H1 (cell line): Measurements from ENCODE around the gene CBLB. TPM values are rescaled to one million over a fixed set of nuclear protein-coding genes. Genes with fewer than 3 reads are reported as not detected.

Experiments used
- CTCF ChIA-PET: fragments of 300-600 bp; sonication (Branson Sonifier 250); formaldehyde crosslinking; loops from one replicate; lab custom pipeline; 2021; ENCODE audit not compliant: partially characterized antibody; lab: Charles Lee
- POLR2A ChIA-PET: fragments of 300-600 bp; sonication (Branson Sonifier 250); formaldehyde crosslinking; loops from one replicate; lab custom pipeline; 2021; ENCODE audit warnings: inconsistent platforms; ENCODE audit not compliant: partially characterized antibody; lab: Charles Lee
- DNase-seq, 2 experiments: peaks; one replicate each; pipeline versions ENCODE4 v3.0.0 to v3.0.0-alpha.2; 2010 to 2022; ENCODE audit warnings: low spot score in 2 of 2, low read depth in 1 of 2, mixed read lengths in 1 of 2
- FAIRE-seq: peaks from 2 replicates; lab custom pipeline; 2011; peaks lifted over from hg19 to GRCh38; lab: Jason Lieb, UNC
- H2AFZ ChIP-seq: 2 replicates; pipeline ENCODE4 v1.8.1; 2012; ENCODE audit warnings: low read length, inconsistent platforms
- H2AK5ac ChIP-seq: 2 replicates; pipeline ENCODE4 v1.6.1; 2013; ENCODE audit warnings: low read depth, low read length
- H2BK120ac ChIP-seq: replicated peaks from 2 replicates; pipeline ENCODE3; 2013; ENCODE audit warnings: low read depth, low read length, inconsistent platforms
- H2BK12ac ChIP-seq: 2 replicates; pipeline ENCODE4 v1.6.1; 2013; ENCODE audit warnings: low read depth, low read length
- H2BK15ac ChIP-seq: 2 replicates; pipeline ENCODE4 v1.6.1; 2013; ENCODE audit warnings: low read length
- H2BK20ac ChIP-seq: 2 replicates; pipeline ENCODE4 v1.6.1; 2013; ENCODE audit warnings: low read length
- H2BK5ac ChIP-seq: 2 replicates; pipeline ENCODE4 v1.6.1; 2013; ENCODE audit warnings: low read depth, low read length
- H3K14ac ChIP-seq: 2 replicates; pipeline ENCODE4 v1.6.1; 2013; ENCODE audit warnings: inconsistent platforms; ENCODE audit not compliant: insufficient read length
- H3K18ac ChIP-seq: 2 replicates; pipeline ENCODE4 v1.6.1; 2013; ENCODE audit warnings: low read length; ENCODE audit errors: extremely low read depth
- H3K23ac ChIP-seq: 2 replicates; pipeline ENCODE4 v1.6.1; 2013; ENCODE audit warnings: inconsistent platforms; ENCODE audit not compliant: insufficient read length
- H3K23me2 ChIP-seq: 2 replicates; pipeline ENCODE4 v1.6.1; 2013; ENCODE audit warnings: low read depth, low read length
- H3K27ac ChIP-seq: 2 replicates; pipeline ENCODE4 v1.6.1; 2011; ENCODE audit warnings: low read depth, low read length, inconsistent platforms
- H3K27me3 ChIP-seq, 4 experiments: replicated peaks in 1 of 4; 1 replicate in 1 of 4; 2 replicates in 3 of 4; pipeline versions ENCODE4 v1.6.1 to v1.8.1; 2011 to 2013; ENCODE audit warnings: low read length in 3 of 4, mild to moderate bottlenecking in 3 of 4, inconsistent platforms in 2 of 4, mixed read lengths in 2 of 4, moderate library complexity in 1 of 4; ENCODE audit not compliant: control insufficient read depth in 3 of 4, insufficient read depth in 3 of 4; ENCODE audit errors: extremely low read depth in 1 of 4
- H3K36me3 ChIP-seq, 4 experiments: 2 replicates each; pipeline versions ENCODE4 v1.6.1 to v1.8.1; 2011 to 2013; ENCODE audit warnings: mild to moderate bottlenecking in 4 of 4, low read length in 3 of 4, moderate library complexity in 2 of 4, control low read depth in 1 of 4, inconsistent platforms in 1 of 4; ENCODE audit not compliant: insufficient read depth in 4 of 4, control insufficient read depth in 2 of 4
- H3K4ac ChIP-seq: replicated peaks from 2 replicates; pipeline ENCODE3; 2013; ENCODE audit warnings: low read length, low read depth, mixed read lengths, inconsistent platforms; ENCODE audit not compliant: insufficient read length
- H3K4me1 ChIP-seq, 4 experiments: replicated peaks in 1 of 4; 1 replicate in 1 of 4; 2 replicates in 3 of 4; pipeline versions ENCODE4 v1.6.1 to v1.8.1; 2011 to 2013; ENCODE audit warnings: low read length in 3 of 4, inconsistent platforms in 2 of 4, mixed read lengths in 1 of 4; ENCODE audit not compliant: insufficient read depth in 4 of 4, control insufficient read depth in 3 of 4
- H3K4me2 ChIP-seq, 2 experiments: 2 replicates each; pipeline versions ENCODE4 v1.6.1 to v1.8.1; 2011 to 2013; ENCODE audit warnings: low read depth in 2 of 2, low read length in 2 of 2, control low read depth in 1 of 2, inconsistent platforms in 1 of 2, mild to moderate bottlenecking in 1 of 2; ENCODE audit not compliant: insufficient read depth in 1 of 2
- H3K4me3 ChIP-seq, 4 experiments: fragments of 200-600, 300-600 bp in 1 of 4; sonication (generic), shearing (Covaris generic), sonication (Bioruptor Twin) in 1 of 4; 2 replicates each; pipeline versions ENCODE4 v1.5.1 to v1.8.1; 2011 to 2016; ENCODE audit warnings: low read length in 4 of 4, low read depth in 3 of 4, control low read depth in 2 of 4, inconsistent platforms in 2 of 4, mild to moderate bottlenecking in 2 of 4, mixed read lengths in 1 of 4, moderate library complexity in 1 of 4; ENCODE audit not compliant: insufficient read depth in 2 of 4; ENCODE audit errors: extremely low read depth in 1 of 4
- H3K56ac ChIP-seq: replicated peaks from 2 replicates; pipeline ENCODE3; 2013; ENCODE audit warnings: low read depth, mild to moderate bottlenecking, mixed read lengths, low read length, inconsistent platforms; ENCODE audit not compliant: insufficient read length
- H3K79me1 ChIP-seq: 2 replicates; pipeline ENCODE4 v1.6.1; 2013; ENCODE audit warnings: low read depth, low read length, control low read depth
- H3K79me2 ChIP-seq, 2 experiments: 2 replicates each; pipeline versions ENCODE4 v1.6.1 to v1.8.1; 2012 to 2013; ENCODE audit warnings: low read length in 2 of 2, mild to moderate bottlenecking in 2 of 2, inconsistent platforms in 1 of 2; ENCODE audit not compliant: insufficient read depth in 2 of 2, control insufficient read depth in 1 of 2
- H3K9ac ChIP-seq, 4 experiments: replicated peaks in 1 of 4; 1 replicate in 1 of 4; 2 replicates in 3 of 4; pipeline versions ENCODE4 v1.6.1 to v1.8.1; 2011 to 2013; ENCODE audit warnings: low read depth in 3 of 4, low read length in 3 of 4, control low read depth in 2 of 4, mild to moderate bottlenecking in 2 of 4, moderate library complexity in 2 of 4, inconsistent platforms in 1 of 4; ENCODE audit errors: extremely low read depth in 1 of 4
- H3K9me3 ChIP-seq, 2 experiments: 2 replicates each; pipeline versions ENCODE4 v1.6.1 to v1.8.1; 2012 to 2013; ENCODE audit warnings: mild to moderate bottlenecking in 2 of 2, moderate library complexity in 2 of 2, control low read depth in 1 of 2, inconsistent platforms in 1 of 2, low read depth in 1 of 2, low read length in 1 of 2, mixed read lengths in 1 of 2; ENCODE audit not compliant: insufficient read depth in 2 of 2
- H4K20me1 ChIP-seq, 2 experiments: replicated peaks in 1 of 2; 2 replicates each; pipeline versions ENCODE3 to v1.8.1; 2011 to 2013; ENCODE audit warnings: inconsistent platforms in 2 of 2, low read length in 2 of 2, mild to moderate bottlenecking in 1 of 2; ENCODE audit not compliant: insufficient read depth in 2 of 2, control insufficient read depth in 1 of 2
- H4K5ac ChIP-seq: 2 replicates; pipeline ENCODE4 v1.6.1; 2013; ENCODE audit warnings: low read length, low read depth, mixed read lengths, inconsistent platforms; ENCODE audit not compliant: insufficient read length
- H4K8ac ChIP-seq: 2 replicates; pipeline ENCODE4 v1.8.0; 2013; ENCODE audit warnings: mild to moderate bottlenecking, moderate library complexity, low read length, inconsistent platforms; ENCODE audit not compliant: insufficient read depth; ENCODE audit errors: extremely low read depth
- H4K91ac ChIP-seq: replicated peaks from 2 replicates; pipeline ENCODE3; 2013; ENCODE audit warnings: low read length, mixed read lengths, inconsistent platforms; ENCODE audit not compliant: insufficient read length
- CEBPB ChIP-seq: IDR thresholded peaks from 2 replicates; pipeline ENCODE4 v1.6.1; 2012; ENCODE audit warnings: low read depth, low read length
- SIRT6 ChIP-seq: IDR thresholded peaks from one replicate; pipeline ENCODE4 v1.7.1; 2012; ENCODE audit warnings: low read length, inconsistent platforms
- WGBS, 2 experiments: shearing (Covaris generic) in 1 of 2; methylation state at CpG; one replicate each; pipeline versions ENCODE4 v1.1.6 to v1.1.7; 2013 to 2015; ENCODE audit warnings: low lambda C conversion rate in 2 of 2, mixed read lengths in 2 of 2, inconsistent platforms in 1 of 2, low coverage in 1 of 2, missing lambda C conversion rate in 1 of 2; ENCODE audit not compliant: insufficient replicate concordance in 2 of 2, insufficient coverage in 1 of 2, insufficient read length in 1 of 2; ENCODE audit errors: extremely low coverage in 1 of 2, missing lambda C conversion rate in 1 of 2; 5-methylcytosine and 5-hydroxymethylcytosine counted together
- polyA plus RNA-seq, 7 experiments: library from polyadenylated mRNA; depleted of rRNA in 3 of 7; stranded (reverse) in 5 of 7; unstranded in 2 of 7; fragments of >200 nt in 5 of 7; fragments of 200-250 nt in 2 of 7; gene quantifications; 1 replicate in 5 of 7; 2 replicates in 1 of 7; 4 replicates in 1 of 7; pipeline versions ENCODE4 v1.2.1 to v1.2.3, GENCODE V29; 2011 to 2013; ENCODE audit warnings: missing spikeins in 2 of 7, mixed read lengths in 2 of 7
- total RNA-seq: library from RNA; stranded (reverse); fragmentation: NEBNext Ultra II Directional; extraction: Animal tissue kit (Norgen Biotek cat#: 25700); gene quantifications from 2 replicates; pipeline ENCODE4 v1.2.1, GENCODE V29; 2021

Gene CBLB
- total and polyA plus RNA-seq, 2 of the 8 experiments (the other 6 are each of a cell fraction or from before 2014, with no cell fraction given) = 14.5 to 26.0 TPM

DNA sequence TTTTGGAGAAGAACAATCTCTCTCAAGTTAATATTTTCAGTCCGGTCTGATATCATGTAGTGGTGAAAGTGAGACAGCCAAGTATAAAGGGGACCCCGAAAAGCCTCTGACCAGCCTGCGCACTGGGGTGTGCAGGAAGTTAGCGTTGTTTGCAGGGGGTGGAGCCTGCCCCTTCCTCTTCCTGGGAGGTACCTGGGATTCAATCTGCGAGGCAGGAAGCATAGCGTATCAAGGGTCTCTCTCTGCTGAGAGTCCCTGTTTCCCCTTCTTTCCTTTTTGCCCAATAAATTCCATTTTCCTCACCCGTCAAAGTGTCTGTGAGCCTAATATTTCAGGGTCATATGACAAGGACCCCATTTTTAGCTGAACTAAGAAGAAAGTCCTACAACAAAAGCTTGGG, 44.8 kb upstream of the CBLB start:
- Histone ChIP-seq H3K9ac (no peak overlapping the region), H3K4me2 (no peak overlapping the region), H4K5ac (no peak overlapping the region), H3K36me3 (no peaks in the 10 kb centered on the region), H2BK5ac (no peak overlapping the region), H3K4me1 (no peaks in the 10 kb centered on the region), H2BK120ac (no peak overlapping the region), H3K23me2 (no peaks in the 10 kb centered on the region), H2BK20ac (no peak overlapping the region), H4K20me1 (no peaks in the 10 kb centered on the region), H3K79me2 (no peaks in the 10 kb centered on the region), H3K56ac (no peak overlapping the region), H3K4ac (no peak overlapping the region), H3K18ac (no peak overlapping the region), H4K91ac (no peak overlapping the region), H3K23ac (no peak overlapping the region), H3K27ac (no peak overlapping the region), H3K79me1 (no peaks in the 10 kb centered on the region), H2BK12ac (no peak overlapping the region), H3K4me3 (no peak overlapping the region), H2AFZ (no peak overlapping the region), H4K8ac (no peak overlapping the region), H2BK15ac (no peak overlapping the region), H3K9me3 (peaks cover 0 to 5% of the 10 kb centered on the region in 2 experiments; a peak in 1 of 4 replicates), H3K27me3 (no peaks in the 10 kb centered on the region), H3K14ac (no peak overlapping the region)
- ChIA-PET POLR2A (no interaction called here), CTCF (no interaction called here)
- DNase-seq (no peak), FAIRE-seq (no peak)
- 99% methylated on average over 7 of the region's 7 CpGs; no CpG with 5 or more reads in 1 of the 2 experiments for WGBS, 2 experiments
- no peak for TF ChIP-seq CEBPB
- TF ChIP-seq SIRT6 = no peak
- TF ChIP-seq, all 59 proteins: peak for 0
- no peak overlapping the region for H2AK5ac ChIP-seq
